Ishikawa (cell line): Measurements from ENCODE around the gene LCMT2.

Experiments used
- CEBPB ChIP-seq: IDR thresholded peaks from 2 replicates; pipeline ENCODE4 v1.6.1; 2012
- CREB1 ChIP-seq: IDR thresholded peaks from 2 replicates; pipeline ENCODE4 v1.6.1; 2012; ENCODE audit warnings: low read depth
- EGR1 ChIP-seq: IDR thresholded peaks from 2 replicates; pipeline ENCODE4 v1.6.1; 2012
- EP300 ChIP-seq: IDR thresholded peaks from 2 replicates; pipeline ENCODE4 v1.6.1; 2012; ENCODE audit warnings: borderline replicate concordance
- FOXM1 ChIP-seq: IDR thresholded peaks from 2 replicates; pipeline ENCODE4 v1.6.1; 2012; ENCODE audit warnings: low read depth, borderline replicate concordance
- MAX ChIP-seq: IDR thresholded peaks from 2 replicates; pipeline ENCODE4 v1.6.1; 2012
- NFIC ChIP-seq: IDR thresholded peaks from 2 replicates; pipeline ENCODE4 v1.6.1; 2012
- RAD21 ChIP-seq: IDR thresholded peaks from 2 replicates; pipeline ENCODE4 v1.6.1; 2012; ENCODE audit warnings: low read depth
- REST ChIP-seq: IDR thresholded peaks from 2 replicates; pipeline ENCODE4 v1.6.1; 2012; ENCODE audit warnings: low read depth, mild to moderate bottlenecking
- TAF1 ChIP-seq: IDR thresholded peaks from 2 replicates; pipeline ENCODE4 v1.6.1; 2012; ENCODE audit warnings: low read depth, mild to moderate bottlenecking
- TCF12 ChIP-seq: IDR thresholded peaks from 2 replicates; pipeline ENCODE4 v1.6.1; 2012; ENCODE audit warnings: low read depth
- TEAD4 ChIP-seq: IDR thresholded peaks from 2 replicates; pipeline ENCODE4 v1.6.1; 2012
- USF1 ChIP-seq: IDR thresholded peaks from 2 replicates; pipeline ENCODE4 v1.6.1; 2012
- YY1 ChIP-seq: IDR thresholded peaks from 2 replicates; pipeline ENCODE4 v1.6.1; 2012; ENCODE audit warnings: low read depth
- ZBTB7A ChIP-seq: IDR thresholded peaks from 2 replicates; pipeline ENCODE4 v1.6.1; 2012; ENCODE audit warnings: low read depth

The LCMT2 gene

GRCh38 chr15:43279496-43279895 lies 50.9 kb downstream of the LCMT2 start:
- TF ChIP-seq TCF12 (no peak), TAF1 (no peak), TEAD4 (no peak), EP300 (no peak), NFIC (no peak), USF1 (no peak), YY1 (no peak), MAX (no peak), REST (no peak), RAD21 (no peak), EGR1 (no peak), CREB1 (no peak), CEBPB (no peak), ZBTB7A (no peak), FOXM1 (no peak)

- TF ChIP-seq TAF1 = no peak
- TF ChIP-seq FOXM1 = no peak
- TF ChIP-seq EGR1 = no peak
- TF ChIP-seq ZBTB7A = no peak
- no peak for TF ChIP-seq TCF12
- no peak for TF ChIP-seq CREB1
- TF ChIP-seq CEBPB = no peak
- no peak for TF ChIP-seq NFIC
- no peak for TF ChIP-seq REST
- no peak for TF ChIP-seq RAD21
- TF ChIP-seq EP300 = no peak
- no peak for TF ChIP-seq YY1
- no peak for TF ChIP-seq TEAD4
- no peak for TF ChIP-seq MAX
- TF ChIP-seq USF1 = no peak
Measured at GRCh38 chr15:43278869-43279268, 51.5 kb downstream of the LCMT2 start.

GRCh38 chr15:43277901-43278300 lies 52.5 kb downstream of the LCMT2 start:
- TF ChIP-seq CEBPB (no peak), ZBTB7A (no peak), EGR1 (no peak), TAF1 (no peak), REST (no peak), NFIC (no peak), TCF12 (no peak), RAD21 (no peak), TEAD4 (no peak), EP300 (no peak), CREB1 (no peak), MAX (no peak), YY1 (no peak), USF1 (no peak), FOXM1 (no peak)

- TF ChIP-seq ZBTB7A (no peak), TAF1 (no peak), EP300 (no peak), TEAD4 (no peak), RAD21 (no peak), CREB1 (no peak), USF1 (no peak), YY1 (no peak), EGR1 (no peak), NFIC (no peak), MAX (no peak), REST (no peak)
Measured at GRCh38 chr15:43277231-43277823, 53.0 kb downstream of the LCMT2 start.
